HG02885 (cell line): ENCODE results near the gene GULP1.
"Not testable (repeated sequence)": the region's sequence is repeated elsewhere in the genome, so short reads cannot be mapped to it uniquely, and the experiment has no call there.

Source experiments
- ATAC-seq: cut with Tn5 transposase; IDR thresholded peaks from one replicate; pipeline ENCODE4 v1.9.1; 2021; ENCODE audit warnings: mild to moderate bottlenecking; ENCODE audit not compliant: unreplicated experiment, poor library complexity

GULP1 gene

GRCh38 chr2:188291617-188292347 lies at the start of gene GULP1:
TSS of gene GULP1 (plus strand) at chr2:188291874. CDS start at chr2:188477703, 185,829 bp downstream.
- ATAC-seq = peak; percentile 57

- no peak for ATAC-seq
Observed at GRCh38 chr2:188243381-188243780, 48.3 kb upstream of the GULP1 start.

GRCh38 chr2:188244383-188244782 lies 47.3 kb upstream of the GULP1 start:
- no peak for ATAC-seq

- ATAC-seq = no peak
Observed at GRCh38 chr2:188245230-188245629, 46.4 kb upstream of the GULP1 start.

- ATAC-seq = no peak
Observed at GRCh38 chr2:188248513-188248912, 43.2 kb upstream of the GULP1 start.

- ATAC-seq = no peak
Observed at GRCh38 chr2:188251034-188251433, 40.6 kb upstream of the GULP1 start.

- peak; percentile 38 for ATAC-seq
Observed at GRCh38 chr2:188256420-188256819, 35.3 kb upstream of the GULP1 start.

- no peak for ATAC-seq
Observed at GRCh38 chr2:188265315-188265714, 26.4 kb upstream of the GULP1 start.

GRCh38 chr2:188267776-188268175 lies 23.9 kb upstream of the GULP1 start:
- ATAC-seq = no peak

GRCh38 chr2:188269004-188269403 lies 22.7 kb upstream of the GULP1 start:
- no peak for ATAC-seq

GRCh38 chr2:188272121-188272520 lies 19.6 kb upstream of the GULP1 start:
- no peak for ATAC-seq

- ATAC-seq = no peak
Observed at GRCh38 chr2:188274274-188274673, 17.4 kb upstream of the GULP1 start.

- ATAC-seq = no peak
Observed at GRCh38 chr2:188276255-188276654, 15.4 kb upstream of the GULP1 start.

- no peak for ATAC-seq
Observed at GRCh38 chr2:188277786-188278185, 13.9 kb upstream of the GULP1 start.

- ATAC-seq = no peak
Observed at GRCh38 chr2:188278388-188279092, 13.1 kb upstream of the GULP1 start.

GRCh38 chr2:188279093-188279445 lies 12.6 kb upstream of the GULP1 start:
- no peak for ATAC-seq

- ATAC-seq = no peak
Observed at GRCh38 chr2:188280811-188281222, 10.9 kb upstream of the GULP1 start.

GRCh38 chr2:188282907-188283306 lies 8.8 kb upstream of the GULP1 start:
- no peak for ATAC-seq

GRCh38 chr2:188284251-188284650 lies 7.4 kb upstream of the GULP1 start:
- ATAC-seq = not testable (repeated sequence)

- no peak for ATAC-seq
Observed at GRCh38 chr2:188285049-188285448, 6.6 kb upstream of the GULP1 start.

- no peak for ATAC-seq
Observed at GRCh38 chr2:188285774-188286173, 5.9 kb upstream of the GULP1 start.

GRCh38 chr2:188291142-188291616 lies 495 bp upstream of the GULP1 start:
- no peak for ATAC-seq
